ENCODE data around the gene CAB39. TPM values are rescaled to one million over a fixed set of nuclear protein-coding genes. Genes with fewer than 3 reads are reported as not detected.

Gene CAB39
- total and polyA plus RNA-seq, 2 donors (not counting 3 experiments of a cell fraction or from before 2014, with no cell fraction given) = 25.7 to 53.7 TPM

Small RNA genes within 50 kb of the gene (small RNA-seq; reads per million reads assigned to genes)
- gene BANF1P3 (ENCODE audit: insufficient read depth, insufficient read length, low read depth, low replicate concordance) (not detected), gene RNU6-268P (ENCODE audit: insufficient read depth, insufficient read length, low read depth, low replicate concordance) (not detected)

Other genes starting within 250 kb of the CAB39 start
- 8.4 and 12.0 TPM in 2 replicates for gene ITM2C, start 152.1 kb downstream of the CAB39 start, total RNA-seq
- gene ITM2C, start 152.1 kb downstream of the CAB39 start, polyA plus RNA-seq = 12.1 and 14.0 TPM in 2 replicates
- gene GPR55, start 212.4 kb downstream of the CAB39 start, total RNA-seq = not detected in 2 replicates
- gene GPR55, start 212.4 kb downstream of the CAB39 start, polyA plus RNA-seq = not detected in 2 replicates

Data from endothelial cell of umbilical vein (primary cell).